ENCODE results near the gene MFNG.

The MFNG gene

DNA sequence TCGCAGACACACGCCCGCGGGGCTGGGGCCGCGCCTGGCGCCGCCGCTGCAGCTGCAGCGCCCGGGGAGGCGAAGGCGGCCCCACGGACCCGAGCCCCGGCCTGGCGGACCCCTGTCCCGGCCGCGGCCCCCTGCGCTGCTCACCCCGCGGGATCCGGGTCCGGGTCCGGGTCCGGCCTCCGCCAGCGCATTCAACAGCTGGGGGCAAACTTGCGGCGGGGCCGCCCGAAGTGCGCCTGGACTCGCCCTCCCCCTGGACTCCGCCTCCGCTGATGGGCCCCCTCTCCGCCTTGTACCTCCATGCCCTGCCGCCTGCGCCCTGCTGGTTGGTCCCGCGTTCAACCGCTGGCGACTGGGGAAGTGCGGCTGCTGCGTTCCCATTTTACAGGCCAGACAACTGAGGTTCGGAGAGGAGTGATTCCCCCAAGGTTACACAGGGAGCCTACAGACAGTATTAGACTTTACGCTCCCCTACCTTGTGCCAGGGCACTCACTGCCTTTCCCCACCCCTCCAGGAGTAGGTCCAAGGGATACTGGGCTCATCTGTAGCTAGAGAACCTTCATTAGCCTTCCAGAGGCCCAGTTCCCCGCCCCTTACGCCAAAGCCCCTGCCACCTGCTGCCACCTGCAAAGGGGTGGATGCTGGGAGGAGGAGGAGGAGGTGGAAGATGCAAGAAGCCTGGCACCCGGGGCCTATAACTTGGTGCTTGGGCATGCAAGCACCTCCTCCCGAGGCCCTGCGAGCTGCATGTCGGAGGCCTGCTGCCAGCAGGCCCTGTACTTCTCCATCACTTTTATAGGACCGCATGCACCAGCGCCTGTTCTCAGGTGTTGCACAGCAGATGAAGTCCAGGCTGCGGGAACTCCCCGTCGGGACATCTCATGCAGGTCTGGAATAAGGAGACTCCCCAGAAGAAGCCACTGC is 58.2 kb downstream of the MFNG start:
- no peak for DNase-seq (ENCODE audit: insufficient read length, low spot score)
- FAIRE-seq, result no peak

GRCh38 chr22:37427135-37427710 is 59.0 kb downstream of the MFNG start, which contains the start of gene ELFN2:
Gene ELFN2, minus strand, starts transcription at chr22:37427479. Its CDS starts 51,945 bp downstream, at chr22:37375534.
- no peak for FAIRE-seq
- no peak for DNase-seq (ENCODE audit: insufficient read length, low spot score)

GRCh38 chr22:37426706-37427134 is 59.5 kb downstream of the MFNG start:
- FAIRE-seq, result no peak
- no peak for DNase-seq (ENCODE audit: insufficient read length, low spot score)

DNA sequence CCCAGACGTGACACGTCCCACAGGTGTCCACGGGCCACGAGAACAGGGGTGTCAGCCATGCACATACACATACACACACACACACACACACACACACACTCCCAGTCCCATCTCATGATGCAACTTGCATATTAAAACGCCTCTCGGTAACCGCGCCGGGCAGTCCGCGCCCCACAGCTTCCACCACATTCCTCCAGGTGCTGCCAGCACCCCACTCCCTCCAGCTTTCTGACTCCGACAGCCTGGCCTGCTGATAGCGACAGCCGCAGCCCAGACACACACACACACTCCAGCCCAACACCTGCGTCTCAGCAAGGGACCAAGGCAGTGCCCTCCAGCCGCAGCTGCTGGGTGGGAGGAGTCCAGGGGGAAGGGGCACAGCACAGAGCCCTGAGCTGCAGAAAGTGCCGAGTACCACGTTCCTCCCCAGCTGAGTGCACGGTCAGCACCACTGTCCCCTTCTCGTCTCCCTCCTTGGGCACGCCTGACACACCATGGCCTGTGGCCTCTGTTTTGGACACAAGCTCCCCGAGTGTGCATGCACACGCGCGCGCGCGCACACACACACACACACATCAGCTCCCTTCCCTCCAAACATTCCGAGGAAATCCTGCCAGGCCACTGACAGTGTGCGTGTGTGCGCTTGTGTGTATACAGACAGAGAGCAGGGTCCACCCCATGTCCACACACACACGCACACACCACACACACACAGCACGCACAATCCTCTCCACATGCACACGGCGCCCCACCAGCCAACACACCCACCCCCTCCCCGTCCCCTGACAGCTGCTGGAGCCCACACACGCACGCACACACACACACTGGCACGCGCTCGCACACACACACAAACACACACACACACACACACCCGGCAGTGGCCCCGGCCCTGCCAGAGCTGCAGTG is 60.1 kb downstream of the MFNG start:
- DNase-seq (ENCODE audit: insufficient read length, low spot score) (no peak), FAIRE-seq (no peak)

GRCh38 chr22:37425369-37425768 is 60.8 kb downstream of the MFNG start:
- no peak for FAIRE-seq
- no peak for DNase-seq (ENCODE audit: insufficient read length, low spot score)

DNA sequence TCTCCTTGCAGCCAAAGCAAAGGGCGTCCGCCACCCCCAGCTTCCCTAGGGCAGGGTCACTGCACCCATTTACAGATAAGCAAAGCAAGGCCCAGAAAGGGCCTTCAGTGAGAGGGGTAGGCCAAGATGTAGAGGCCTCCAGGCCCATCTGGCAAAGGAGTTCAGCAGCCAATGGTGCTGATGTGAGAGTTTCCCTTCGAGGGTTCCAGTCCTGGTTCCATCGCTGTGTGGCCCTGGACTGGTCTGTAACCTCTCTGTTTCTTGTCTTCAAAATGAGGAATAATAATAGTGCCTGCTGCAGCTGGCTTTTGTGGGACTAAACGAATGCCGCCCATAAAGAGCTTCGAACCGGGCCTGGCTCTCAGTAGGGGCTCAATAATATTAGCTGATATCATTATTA is 62.9 kb downstream of the MFNG start:
- FAIRE-seq, result no peak

DNA sequence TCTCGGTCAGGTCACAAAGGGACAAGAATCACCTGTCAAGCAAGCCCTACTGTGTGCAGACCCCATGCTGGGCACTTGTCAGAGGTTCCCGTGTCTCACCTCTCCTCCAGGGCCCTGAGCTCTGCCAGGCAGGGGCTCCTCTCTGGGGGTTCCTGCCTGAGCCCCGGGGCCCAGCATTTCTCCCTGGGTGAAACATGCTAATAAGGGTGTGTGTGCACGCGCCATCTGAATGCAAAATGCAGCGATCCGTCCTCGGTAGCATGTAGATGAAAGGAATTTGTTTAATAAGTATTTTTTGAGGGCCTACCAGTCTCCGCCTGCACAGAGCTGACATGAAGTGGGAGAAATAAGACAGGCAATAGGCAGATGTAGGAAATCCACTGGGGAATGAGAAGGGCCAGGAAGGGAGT is 64.7 kb downstream of the MFNG start:
- DNase-seq (ENCODE audit: insufficient read length, low spot score) (no peak), FAIRE-seq (no peak)

More for the DNA sequence above, 62.9 kb downstream of the MFNG start:
- no peak for DNase-seq (ENCODE audit: insufficient read length, low spot score)

DNA sequence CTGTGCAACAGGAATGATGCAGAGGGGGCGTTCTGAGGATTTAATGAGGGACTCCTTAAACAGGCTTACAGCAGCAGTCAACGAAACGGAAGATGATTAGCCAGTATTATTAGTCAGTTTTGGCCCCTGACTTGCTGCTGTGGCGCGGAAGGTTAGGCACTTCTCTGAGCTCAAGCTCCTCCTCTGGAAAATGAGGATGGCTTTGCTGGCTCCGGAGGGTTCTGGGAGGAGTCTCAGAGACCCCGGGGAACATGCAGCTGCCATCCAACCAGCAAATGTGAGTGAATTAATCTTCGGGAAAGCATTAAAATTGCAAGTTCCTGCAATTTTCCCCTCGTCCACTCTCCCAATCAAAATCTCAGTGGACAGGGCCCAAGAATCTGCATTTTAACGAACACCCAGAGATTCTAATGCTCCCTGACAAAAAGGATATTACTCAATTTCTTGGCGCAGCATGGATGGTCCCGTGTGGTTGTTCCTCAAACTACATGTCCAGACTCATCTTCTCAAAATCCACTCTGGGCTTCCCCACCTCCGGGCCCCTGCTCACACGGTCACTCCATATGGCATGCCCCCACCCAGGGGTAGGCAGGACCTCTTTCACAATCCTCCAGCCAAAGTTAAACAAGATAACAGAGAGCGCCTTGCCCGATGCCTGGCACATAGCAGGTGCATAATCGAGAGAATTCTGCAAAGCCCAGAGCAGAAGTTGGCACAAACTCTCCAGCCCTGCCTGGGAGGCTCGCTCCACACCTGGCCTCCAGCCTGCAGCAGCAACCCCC is 65.3 kb downstream of the MFNG start:
- DNase-seq (ENCODE audit: insufficient read length, low spot score) (no peak), FAIRE-seq (no peak)

DNA sequence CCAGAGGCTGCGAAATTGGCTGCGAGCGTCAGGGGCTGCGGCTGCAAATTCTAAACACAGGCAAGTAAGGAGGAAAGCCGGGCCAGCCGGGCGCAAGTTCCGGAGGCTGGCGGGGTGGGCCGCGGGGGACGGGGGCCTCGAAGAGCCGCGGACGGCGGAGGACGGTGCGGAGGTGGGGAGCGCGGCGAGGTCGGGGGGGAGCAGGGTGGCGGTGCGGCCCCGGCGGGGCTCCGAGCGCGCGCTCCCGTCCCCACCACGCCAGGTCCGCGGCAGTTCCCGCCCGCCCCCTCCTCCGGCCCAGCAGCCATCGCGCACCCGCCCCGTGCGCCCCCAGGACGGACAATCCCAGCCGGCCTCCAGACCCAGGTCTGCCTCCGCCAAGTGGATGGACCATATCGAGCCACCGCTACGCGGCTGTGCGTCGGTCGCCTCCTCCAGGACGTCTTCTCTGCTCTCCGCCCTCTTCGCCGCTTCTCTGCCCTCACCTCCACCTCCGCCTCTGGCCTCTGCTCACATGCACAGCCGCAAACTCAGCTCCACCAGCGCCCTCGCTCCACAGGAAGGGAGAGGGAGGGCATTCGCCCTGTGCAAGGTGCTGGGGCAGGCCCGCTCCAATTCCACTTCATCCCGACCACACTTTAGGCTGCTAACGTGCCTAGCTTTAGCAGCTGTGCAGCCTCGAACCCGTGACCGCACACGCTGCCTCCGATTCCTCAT is 66.1 kb downstream of the MFNG start:
- DNase-seq (ENCODE audit: insufficient read length, low spot score) (no peak), FAIRE-seq (no peak)

GRCh38 chr22:37419370-37419968 is 66.7 kb downstream of the MFNG start:
- DNase-seq (ENCODE audit: insufficient read length, low spot score), result no peak
- FAIRE-seq, result no peak

Data from GM19239 (cell line).